ENCODE data around the gene PPFIA2. TPM values are rescaled to one million over a fixed set of nuclear protein-coding genes. Genes with fewer than 3 reads are reported as not detected.

Gene PPFIA2
- polyA plus RNA-seq, 1 donor (not counting 4 experiments of a cell fraction or from before 2014, with no cell fraction given): not detected

DNA sequence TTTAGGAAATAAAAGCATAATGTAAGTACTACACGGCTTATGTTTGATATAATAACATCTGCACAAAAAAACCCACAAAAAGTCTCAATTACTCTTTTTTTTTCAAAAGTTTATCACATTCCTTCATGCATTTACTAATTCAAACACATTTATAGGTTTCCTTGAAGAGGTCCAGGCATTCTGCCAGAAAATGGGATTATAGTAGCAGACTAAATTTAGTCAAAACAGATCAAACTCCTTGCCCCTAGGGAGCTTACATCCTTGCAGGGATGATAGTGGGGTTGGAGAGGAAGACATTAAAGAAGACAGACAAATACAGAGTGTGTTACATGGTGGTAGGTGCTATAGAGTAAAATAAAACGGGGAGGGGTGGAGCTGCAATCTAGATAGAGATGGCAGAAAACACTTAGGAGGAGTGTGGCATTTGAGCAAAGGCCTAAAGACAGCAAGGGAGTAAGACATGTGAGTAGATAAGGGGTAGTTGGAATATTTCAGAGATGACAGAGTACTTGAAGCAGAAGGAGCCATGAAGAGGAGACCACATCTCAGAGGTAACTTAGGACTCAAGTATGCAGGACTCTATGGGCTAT is 266.9 kb downstream of the PPFIA2 start:
- H3K4me1 ChIP-seq (ENCODE audit: control insufficient read depth, extremely low read depth, insufficient read depth, low read length): no peaks in the 10 kb centered on the region
- dilution Hi-C loops (cut with MboI; ENCODE audit: extremely low pct_ligation_motif_present, low sequenced_read_pairs): no loop called here
- no peak overlapping the region for H2AFZ ChIP-seq (ENCODE audit: control insufficient read depth, low read length)
- no peaks in the 10 kb centered on the region for H3K9me3 ChIP-seq (ENCODE audit: control insufficient read depth, low read depth, low read length)
- DNase-seq (ENCODE audit: low read depth, low spot score) (no peak), FAIRE-seq (no peak)
- H3K9me1 ChIP-seq (ENCODE audit: control insufficient read depth, extremely low read depth, insufficient read depth, low read length): no peaks in the 10 kb centered on the region
- H3K4me2 ChIP-seq (ENCODE audit: control insufficient read depth, extremely low read depth, insufficient read depth, low read depth, low read length): no peak overlapping the region
- no peak overlapping the region for H3K27ac ChIP-seq (ENCODE audit: control insufficient read depth, insufficient read depth, low read length)
- no peak for TF ChIP-seq EZH2 (IDR thresholded peaks at IDR 0.05; ENCODE audit: low read length)
- TF ChIP-seq, protein P1, sequence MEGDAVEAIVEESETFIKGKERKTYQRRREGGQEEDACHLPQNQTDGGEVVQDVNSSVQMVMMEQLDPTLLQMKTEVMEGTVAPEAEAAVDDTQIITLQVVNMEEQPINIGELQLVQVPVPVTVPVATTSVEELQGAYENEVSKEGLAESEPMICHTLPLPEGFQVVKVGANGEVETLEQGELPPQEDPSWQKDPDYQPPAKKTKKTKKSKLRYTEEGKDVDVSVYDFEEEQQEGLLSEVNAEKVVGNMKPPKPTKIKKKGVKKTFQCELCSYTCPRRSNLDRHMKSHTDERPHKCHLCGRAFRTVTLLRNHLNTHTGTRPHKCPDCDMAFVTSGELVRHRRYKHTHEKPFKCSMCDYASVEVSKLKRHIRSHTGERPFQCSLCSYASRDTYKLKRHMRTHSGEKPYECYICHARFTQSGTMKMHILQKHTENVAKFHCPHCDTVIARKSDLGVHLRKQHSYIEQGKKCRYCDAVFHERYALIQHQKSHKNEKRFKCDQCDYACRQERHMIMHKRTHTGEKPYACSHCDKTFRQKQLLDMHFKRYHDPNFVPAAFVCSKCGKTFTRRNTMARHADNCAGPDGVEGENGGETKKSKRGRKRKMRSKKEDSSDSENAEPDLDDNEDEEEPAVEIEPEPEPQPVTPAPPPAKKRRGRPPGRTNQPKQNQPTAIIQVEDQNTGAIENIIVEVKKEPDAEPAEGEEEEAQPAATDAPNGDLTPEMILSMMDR (optimal IDR thresholded peaks at IDR 0.05 in 1 of 3, IDR thresholded peaks at IDR 0.05 in 1 of 3, conservative IDR thresholded peaks at IDR 0.05 in 1 of 3; ENCODE audit: extremely low read depth in 1 of 3, insufficient read depth in 2 of 3, low read length in 3 of 3): no peak
- no peaks in the 10 kb centered on the region for H4K20me1 ChIP-seq (ENCODE audit: control insufficient read depth, extremely low read depth, insufficient read depth, low read length)
- no peaks in the 10 kb centered on the region for H3K27me3 ChIP-seq (ENCODE audit: control insufficient read depth, extremely low read depth, insufficient read depth, low read length)
- H3K4me3 ChIP-seq (ENCODE audit: control insufficient read depth in 2 of 3, extremely low read depth in 1 of 3, insufficient read depth in 2 of 3, low read depth in 1 of 3, low read length in 3 of 3): no peak overlapping the region
- no peaks in the 10 kb centered on the region for H3K36me3 ChIP-seq (ENCODE audit: control insufficient read depth in 2 of 2, extremely low read depth in 1 of 2, insufficient read depth in 2 of 2, low read length in 2 of 2)
- no peak overlapping the region for H3K9ac ChIP-seq (ENCODE audit: control insufficient read depth, extremely low read depth, insufficient read depth, low read length)
- no peaks in the 10 kb centered on the region for H3K79me2 ChIP-seq (ENCODE audit: control insufficient read depth, insufficient read depth, low read length)

DNA sequence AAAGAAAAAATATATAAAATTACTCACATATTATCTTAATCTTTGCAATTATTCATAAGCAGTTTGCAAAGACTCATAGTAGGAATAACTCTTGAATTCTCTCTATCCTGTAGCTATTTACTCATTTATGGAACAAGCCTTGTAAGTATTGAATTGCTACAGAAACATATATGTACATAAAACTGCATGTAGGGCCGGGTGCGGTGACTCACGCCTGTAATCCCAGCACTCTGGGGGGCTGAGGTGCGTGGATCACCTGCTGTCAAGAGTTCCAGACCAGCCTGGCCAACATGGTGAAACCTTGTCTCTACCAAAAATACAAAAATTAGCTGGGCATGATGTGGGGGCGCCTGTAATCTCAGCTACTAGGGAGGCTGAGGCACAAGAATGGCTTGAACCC is 286.2 kb downstream of the PPFIA2 start:
- Histone ChIP-seq H3K36me3 (ENCODE audit: control insufficient read depth in 2 of 2, extremely low read depth in 1 of 2, insufficient read depth in 2 of 2, low read length in 2 of 2) (no peaks in the 10 kb centered on the region), H3K79me2 (ENCODE audit: control insufficient read depth, insufficient read depth, low read length) (no peaks in the 10 kb centered on the region), H3K4me1 (ENCODE audit: control insufficient read depth, extremely low read depth, insufficient read depth, low read length) (no peaks in the 10 kb centered on the region), H3K9me3 (ENCODE audit: control insufficient read depth, low read depth, low read length) (no peaks in the 10 kb centered on the region), H3K27ac (ENCODE audit: control insufficient read depth, insufficient read depth, low read length) (no peak overlapping the region), H4K20me1 (ENCODE audit: control insufficient read depth, extremely low read depth, insufficient read depth, low read length) (no peaks in the 10 kb centered on the region), H3K4me2 (ENCODE audit: control insufficient read depth, extremely low read depth, insufficient read depth, low read depth, low read length) (no peak overlapping the region), H3K27me3 (ENCODE audit: control insufficient read depth, extremely low read depth, insufficient read depth, low read length) (no peaks in the 10 kb centered on the region), H3K9ac (ENCODE audit: control insufficient read depth, extremely low read depth, insufficient read depth, low read length) (no peak overlapping the region), H3K4me3 (ENCODE audit: control insufficient read depth in 2 of 3, extremely low read depth in 1 of 3, insufficient read depth in 2 of 3, low read depth in 1 of 3, low read length in 3 of 3) (no peak overlapping the region), H2AFZ (ENCODE audit: control insufficient read depth, low read length) (no peak overlapping the region), H3K9me1 (ENCODE audit: control insufficient read depth, extremely low read depth, insufficient read depth, low read length) (no peaks in the 10 kb centered on the region)
- DNase-seq (ENCODE audit: low read depth, low spot score) (no peak), FAIRE-seq (no peak)
- no peak for TF ChIP-seq EZH2 (IDR thresholded peaks at IDR 0.05; ENCODE audit: low read length)
- TF ChIP-seq, protein P1 (optimal IDR thresholded peaks at IDR 0.05 in 1 of 3, IDR thresholded peaks at IDR 0.05 in 1 of 3, conservative IDR thresholded peaks at IDR 0.05 in 1 of 3; ENCODE audit: extremely low read depth in 1 of 3, insufficient read depth in 2 of 3, low read length in 3 of 3): no peak
- dilution Hi-C loops (cut with MboI; ENCODE audit: extremely low pct_ligation_motif_present, low sequenced_read_pairs): no loop called here
